Neutrophil (primary cell): ENCODE data around the gene PRDM16.

Source experiments
- H3K27ac ChIP-seq: fragments of 200-600 bp; sonication (generic); 2 replicates; pipeline ENCODE4 v1.5.1; 2016; ENCODE audit warnings: mild to moderate bottlenecking, moderate library complexity
- H3K27me3 ChIP-seq: fragments of 200-600 bp; sonication (generic); 2 replicates; pipeline ENCODE4 v1.6.0; 2016; ENCODE audit warnings: mild to moderate bottlenecking
- H3K36me3 ChIP-seq: fragments of 200-600 bp; sonication (generic); 2 replicates; pipeline ENCODE4 v1.5.1; 2017
- H3K4me1 ChIP-seq, 2 experiments: fragments of 200-600 bp in 1 of 2; sonication (generic) in 1 of 2; 1 replicate in 1 of 2; 2 replicates in 1 of 2; pipeline versions ENCODE4 v1.5.1 to v1.6.1; 2013 to 2016; ENCODE audit warnings: low read depth in 1 of 2, low read length in 1 of 2, mild to moderate bottlenecking in 1 of 2, moderate library complexity in 1 of 2; ENCODE audit not compliant: control insufficient read depth in 1 of 2, insufficient read depth in 1 of 2
- H3K4me3 ChIP-seq, 2 experiments: fragments of 200-600 bp in 1 of 2; sonication (generic) in 1 of 2; 1 replicate in 1 of 2; 2 replicates in 1 of 2; pipeline ENCODE4 v1.5.1; 2013 to 2016; ENCODE audit warnings: low read depth in 1 of 2, low read length in 1 of 2, mild to moderate bottlenecking in 1 of 2, moderate library complexity in 1 of 2
- H3K9me3 ChIP-seq: fragments of 200-600 bp; sonication (generic); 2 replicates; pipeline ENCODE4 v1.5.1; 2016
- CTCF ChIP-seq: fragments of 200-600 bp; sonication (generic); IDR thresholded peaks from 2 replicates; pipeline ENCODE4 v1.5.1; 2016; ENCODE audit warnings: antibody characterized with exemption

Gene PRDM16

GRCh38 chr1:3432306-3432705 is 363.3 kb downstream of the PRDM16 start:
- no peak overlapping the region for H3K27ac ChIP-seq
- TF ChIP-seq CTCF: no peak
- H3K4me3 ChIP-seq: no peak overlapping the region
- no peaks in the 10 kb centered on the region for H3K9me3 ChIP-seq
- H3K4me1 ChIP-seq: no peaks in the 10 kb centered on the region
- H3K36me3 ChIP-seq: no peaks in the 10 kb centered on the region
- H3K27me3 ChIP-seq: no peaks in the 10 kb centered on the region

GRCh38 chr1:3433076-3433475 is 364.1 kb downstream of the PRDM16 start:
- H3K27ac ChIP-seq: no peak overlapping the region
- TF ChIP-seq CTCF: no peak
- no peaks in the 10 kb centered on the region for H3K9me3 ChIP-seq
- no peak overlapping the region for H3K4me3 ChIP-seq
- no peaks in the 10 kb centered on the region for H3K36me3 ChIP-seq
- no peaks in the 10 kb centered on the region for H3K27me3 ChIP-seq
- H3K4me1 ChIP-seq: no peaks in the 10 kb centered on the region

- Histone ChIP-seq H3K9me3 (no peaks in the 10 kb centered on the region), H3K36me3 (no peaks in the 10 kb centered on the region), H3K4me1 (no peaks in the 10 kb centered on the region), H3K27me3 (no peaks in the 10 kb centered on the region), H3K4me3 (no peak overlapping the region), H3K27ac (no peak overlapping the region)
- no peak for TF ChIP-seq CTCF
These were observed 364.8 kb downstream of the PRDM16 start for GRCh38 chr1:3433596-3434320.

GRCh38 chr1:3434406-3435110 is 365.6 kb downstream of the PRDM16 start:
- no peak for TF ChIP-seq CTCF
- Histone ChIP-seq H3K9me3 (no peaks in the 10 kb centered on the region), H3K27me3 (no peaks in the 10 kb centered on the region), H3K4me1 (no peaks in the 10 kb centered on the region), H3K27ac (no peak overlapping the region), H3K4me3 (no peak overlapping the region), H3K36me3 (no peaks in the 10 kb centered on the region)

GRCh38 chr1:3435666-3436065 is 366.7 kb downstream of the PRDM16 start:
- Histone ChIP-seq H3K4me3 (no peak overlapping the region), H3K36me3 (no peaks in the 10 kb centered on the region), H3K27me3 (no peaks in the 10 kb centered on the region), H3K4me1 (no peaks in the 10 kb centered on the region), H3K27ac (no peak overlapping the region), H3K9me3 (no peaks in the 10 kb centered on the region)
- no peak for TF ChIP-seq CTCF
